ENCODE data around the gene SELENBP1.
A peak's percentile ranks its signal among the peaks of the same experiment; 100 is the strongest.

The SELENBP1 gene

DNA sequence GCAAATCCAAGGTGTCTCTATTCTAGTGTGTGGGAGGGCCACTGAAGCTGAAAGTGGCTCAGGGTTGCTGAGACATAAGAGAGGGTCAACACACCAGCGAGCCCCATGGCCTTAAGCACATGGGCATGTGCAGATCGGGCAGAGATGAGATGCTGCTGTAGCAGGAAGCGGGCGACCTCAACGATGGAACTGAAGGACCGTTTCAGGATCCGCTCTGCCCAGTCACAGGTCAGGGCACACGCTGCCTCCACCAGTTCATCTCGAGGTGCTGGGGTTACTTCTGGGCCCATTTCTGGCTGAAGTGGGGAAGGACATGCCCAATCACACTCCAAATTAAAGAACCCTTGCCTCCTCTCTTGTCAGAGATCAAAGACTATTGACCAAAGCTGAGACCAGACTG lies 28.9 kb downstream of the SELENBP1 start:
- DNase-seq, result no peak

DNA sequence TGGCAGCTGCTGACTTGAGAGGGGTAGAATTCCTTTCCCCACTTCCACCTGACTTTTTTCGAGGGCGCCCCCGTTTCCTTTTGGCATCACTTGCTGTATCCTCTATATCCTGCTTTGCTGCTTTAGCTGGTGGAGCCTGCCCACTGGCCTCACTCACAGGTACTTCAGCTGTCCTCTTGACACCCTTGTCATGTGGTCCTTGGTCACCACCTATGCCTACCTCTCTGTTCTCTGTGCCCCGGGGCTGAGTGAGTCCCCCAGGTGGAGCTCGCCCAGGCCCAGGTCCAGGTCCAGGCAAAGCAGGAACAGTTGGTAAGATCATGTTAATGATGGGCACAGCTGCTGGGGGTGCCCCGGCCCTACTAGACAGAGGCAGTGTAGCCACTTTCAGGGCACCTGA lies 29.9 kb downstream of the SELENBP1 start:
- DNase-seq, result no peak

DNA sequence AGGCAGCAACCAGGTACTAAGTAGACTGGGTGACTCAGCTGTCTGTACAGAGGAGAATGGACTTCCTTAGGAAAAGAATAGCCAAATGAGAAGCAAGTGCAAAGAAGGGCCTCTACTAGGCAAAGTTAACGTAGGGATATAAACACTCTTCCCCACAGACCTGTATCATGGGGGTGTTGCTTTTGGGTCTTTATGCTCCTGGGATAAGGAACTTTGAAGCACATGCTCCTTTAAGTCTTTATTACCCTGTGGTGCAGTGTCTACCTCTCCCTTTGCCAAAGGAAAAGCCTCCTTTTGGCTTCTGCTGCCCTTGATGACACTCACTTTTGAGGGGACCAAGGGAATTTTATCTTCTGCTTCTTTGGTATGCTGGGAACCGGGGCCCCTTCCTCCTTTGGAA lies 30.5 kb downstream of the SELENBP1 start:
- no peak for DNase-seq

DNA sequence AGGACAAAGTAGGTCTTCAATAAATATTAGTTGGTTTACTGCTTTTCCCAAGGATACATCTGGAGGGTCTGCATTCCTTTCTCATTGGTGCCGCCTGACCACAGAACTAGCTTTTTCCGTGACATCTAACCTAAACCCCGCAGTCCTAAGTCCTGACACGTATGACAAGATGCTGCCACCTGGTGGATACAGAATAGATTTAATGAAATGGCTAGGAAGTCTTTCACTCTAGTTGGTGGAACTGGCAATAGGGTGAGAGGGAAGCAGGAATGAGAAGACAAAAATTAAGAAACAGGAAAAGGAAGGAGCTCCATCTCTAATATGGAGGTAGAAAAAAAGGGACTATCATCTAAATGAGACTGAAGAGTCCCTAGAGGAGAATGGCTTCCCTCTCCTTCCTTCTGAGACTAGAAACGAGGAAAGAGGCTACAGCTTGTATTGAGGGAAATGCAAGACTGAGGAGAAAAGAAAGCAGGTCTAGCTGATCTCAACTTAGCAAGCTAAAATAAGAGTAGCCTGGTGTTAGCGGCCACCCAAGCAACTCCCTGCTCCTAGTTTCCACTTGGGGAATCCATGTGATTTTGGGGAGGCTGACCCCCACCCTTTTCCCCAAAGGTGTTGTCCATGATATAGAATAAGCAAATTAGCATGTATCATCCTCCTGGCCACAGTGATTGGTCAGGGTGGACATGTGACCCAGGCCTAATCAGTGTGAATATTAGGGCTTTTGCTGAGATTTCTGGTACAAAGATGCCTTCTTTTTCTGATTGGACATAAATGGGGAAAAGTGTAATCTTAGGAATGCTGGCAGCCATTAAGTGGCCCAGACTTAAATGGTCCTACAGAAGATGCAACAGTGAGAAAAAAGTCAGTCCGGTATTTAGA lies 31.4 kb downstream of the SELENBP1 start:
- peak; percentile 86 to 94 (median 91) for DNase-seq

DNA sequence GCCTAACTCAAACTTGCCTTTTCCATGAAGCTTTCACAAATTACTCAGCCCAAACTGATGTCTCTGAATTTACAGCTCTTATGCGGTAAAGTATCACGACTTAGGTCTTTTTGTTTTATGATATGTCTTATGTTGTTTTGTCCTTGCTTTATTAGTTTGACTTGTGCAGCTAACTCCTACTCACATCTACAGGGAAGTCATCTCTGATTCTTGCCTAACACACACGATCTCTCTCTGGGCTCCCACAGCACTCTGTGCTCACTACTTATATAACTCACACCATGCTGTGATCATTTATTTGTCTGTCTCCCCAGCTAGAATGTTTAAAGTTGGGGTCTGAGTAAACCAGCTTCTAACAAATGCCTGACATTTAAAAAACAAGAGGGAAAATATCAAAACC lies 35.9 kb downstream of the SELENBP1 start:
- DNase-seq, result peak; percentile 52 to 59 (median 57)

DNA sequence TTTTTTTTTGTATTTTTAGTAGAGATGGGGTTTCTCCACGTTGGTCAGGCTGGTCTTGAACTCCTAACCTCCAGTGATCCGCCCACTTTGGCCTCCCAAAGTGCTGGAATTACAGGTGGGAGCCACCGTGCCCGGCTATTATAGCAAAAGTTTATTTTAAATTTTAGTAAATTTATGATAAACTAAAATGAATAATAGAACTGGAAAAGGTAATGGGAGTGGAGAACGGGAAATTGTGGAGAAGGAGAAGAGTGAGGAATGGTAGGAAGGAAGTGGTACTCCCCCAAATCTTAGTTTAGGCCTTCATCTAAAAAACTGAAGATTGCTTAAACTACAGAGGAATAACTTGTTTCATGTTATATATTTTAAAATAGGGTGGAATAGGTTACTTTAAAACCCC lies 37.7 kb downstream of the SELENBP1 start:
- DNase-seq, result no peak

DNA sequence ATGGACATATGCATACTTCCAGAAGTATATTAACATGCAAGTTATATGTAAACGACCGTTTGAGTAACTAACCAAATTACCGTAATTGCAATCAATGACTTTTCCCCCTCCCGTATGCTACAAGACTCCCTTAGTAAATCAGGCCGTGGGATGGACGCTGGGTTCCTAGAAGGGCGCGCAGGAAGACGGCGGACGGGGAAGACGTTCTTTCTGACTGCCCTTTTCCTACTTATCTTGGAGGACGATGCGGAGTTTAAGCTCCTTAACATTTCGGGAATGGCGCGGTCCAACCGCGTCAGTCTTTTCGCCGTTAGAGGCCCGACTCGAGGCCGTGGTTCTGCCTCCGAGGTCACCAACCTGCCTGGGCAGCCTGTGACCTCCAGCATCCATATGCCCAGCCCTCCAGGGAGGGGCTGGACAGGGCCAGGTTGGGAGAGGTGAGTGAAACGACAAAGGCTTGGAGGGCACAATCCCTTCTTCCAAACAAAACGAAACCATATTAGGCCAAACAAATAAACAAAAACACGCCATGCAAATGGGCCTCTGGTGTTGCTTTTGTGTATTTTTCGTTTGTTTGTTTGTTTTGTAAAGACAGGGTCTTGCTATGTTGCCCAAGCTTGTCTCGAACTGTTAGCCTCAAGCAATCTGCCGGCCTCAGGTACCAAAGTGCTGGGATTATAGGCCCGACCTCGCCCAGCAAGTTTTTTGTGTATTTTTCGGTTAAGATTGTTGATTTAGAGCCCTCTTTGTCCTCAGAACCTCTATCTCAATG lies 44.4 kb downstream of the SELENBP1 start:
- DNase-seq, result no peak

DNA sequence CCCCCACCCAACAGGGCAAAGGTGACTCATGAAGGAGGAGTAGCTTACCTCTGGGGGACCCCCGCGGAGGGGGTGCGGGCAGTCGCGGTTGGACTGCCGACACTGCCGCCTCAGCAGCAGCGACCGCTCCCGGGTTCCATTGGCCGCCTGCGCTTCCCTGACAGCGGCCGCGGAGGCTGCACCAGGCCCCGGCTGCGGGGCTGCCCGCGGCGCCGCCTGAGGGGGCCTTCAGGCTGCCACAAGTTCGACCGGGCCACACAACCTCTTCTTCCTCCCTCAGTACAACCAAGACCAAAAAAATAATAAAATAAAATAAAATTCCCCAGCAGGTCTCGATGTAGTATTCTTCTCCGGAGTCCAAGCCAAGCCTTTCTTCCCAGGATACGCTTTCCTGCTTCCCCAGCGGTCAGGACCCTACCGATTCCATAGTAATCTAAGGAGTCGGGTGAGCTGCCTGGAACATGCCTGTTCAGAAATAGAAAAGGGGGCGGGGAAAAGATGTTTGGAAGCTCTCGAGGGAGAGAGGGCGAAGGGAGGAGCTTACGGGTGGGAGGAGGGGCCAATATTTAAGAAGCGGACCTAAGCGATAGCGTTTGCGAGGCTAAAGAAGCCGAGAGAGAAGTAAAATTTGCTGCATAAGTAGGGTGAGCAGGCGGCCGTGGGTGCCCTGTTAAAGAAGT lies 45.1 kb downstream of the SELENBP1 start, which contains the start of gene PI4KB:
Gene PI4KB (minus strand): TSS at position 194 of the 680 bp plus-strand sequence. CDS start 10,935 bp downstream, outside the sequence.
- DNase-seq, result peak; percentile 97 to 98 (median 97)

DNA sequence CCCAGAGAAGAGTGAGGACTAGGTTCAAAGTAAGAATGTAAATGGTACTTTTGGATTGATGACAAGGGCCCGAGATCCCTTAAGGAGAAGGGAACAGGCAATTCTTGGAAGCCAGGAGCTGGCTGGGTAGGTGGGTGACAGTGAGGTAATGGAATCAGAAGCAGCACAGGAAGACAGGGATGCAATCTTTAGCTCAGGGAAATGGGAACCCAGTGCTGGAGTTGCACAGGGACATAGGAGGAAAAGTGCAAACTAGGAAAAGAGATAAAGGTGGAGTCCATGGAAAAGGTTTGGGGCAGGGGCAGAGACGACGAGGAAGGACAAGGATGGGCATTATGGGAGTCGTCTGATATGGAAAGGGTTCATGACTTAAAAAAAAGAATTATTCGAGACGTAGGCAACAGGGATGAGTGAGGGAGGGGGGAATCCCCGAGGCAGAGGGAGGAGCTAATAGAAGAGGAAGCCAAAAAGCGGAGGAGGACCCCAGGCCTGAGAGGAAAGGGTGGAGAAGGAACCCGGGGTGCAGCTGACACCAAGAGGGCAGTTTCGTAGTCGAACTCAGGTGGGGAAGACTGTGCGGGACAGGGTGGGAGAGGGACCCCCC lies 45.8 kb downstream of the SELENBP1 start:
- DNase-seq, result peak; percentile 92 to 94 (median 93)

DNA sequence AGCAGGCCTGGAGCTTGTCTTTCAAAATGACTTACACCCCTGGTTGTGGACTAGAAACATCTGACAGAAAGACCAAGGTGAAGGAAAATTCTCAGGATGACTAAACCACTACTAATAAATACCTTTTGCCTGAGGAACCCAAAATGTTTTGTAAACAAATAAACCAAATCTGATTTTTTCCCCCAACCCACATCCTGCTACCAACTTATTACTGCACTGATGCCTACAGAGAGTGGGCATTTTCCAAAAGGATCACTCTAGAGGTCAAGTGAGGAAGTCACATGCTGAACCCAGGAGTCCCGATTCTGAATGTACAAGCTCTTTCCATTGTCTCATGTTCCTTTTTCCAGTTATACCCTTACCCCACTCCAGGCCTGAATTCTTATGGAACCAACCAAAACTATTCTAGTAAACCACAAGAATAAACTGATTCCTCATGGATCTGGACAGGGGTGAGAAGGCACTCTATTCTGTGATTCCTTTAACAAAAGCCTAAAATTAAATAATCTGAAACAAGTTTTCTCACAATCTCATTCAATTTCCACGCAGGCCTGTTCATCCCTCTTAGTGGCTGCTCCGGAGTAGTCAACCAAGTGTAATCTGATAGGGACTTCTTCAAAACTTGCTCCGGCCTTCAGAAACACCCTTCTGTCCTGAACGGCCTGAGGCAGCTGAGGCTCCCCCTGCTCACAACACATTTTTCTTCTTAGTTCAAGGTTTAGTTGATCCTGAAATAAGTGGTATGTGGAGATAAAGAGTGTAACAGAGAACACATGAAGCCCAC lies 46.7 kb downstream of the SELENBP1 start:
- peak in 2 of 3 donors; percentile 18 to 22 for DNase-seq

DNA sequence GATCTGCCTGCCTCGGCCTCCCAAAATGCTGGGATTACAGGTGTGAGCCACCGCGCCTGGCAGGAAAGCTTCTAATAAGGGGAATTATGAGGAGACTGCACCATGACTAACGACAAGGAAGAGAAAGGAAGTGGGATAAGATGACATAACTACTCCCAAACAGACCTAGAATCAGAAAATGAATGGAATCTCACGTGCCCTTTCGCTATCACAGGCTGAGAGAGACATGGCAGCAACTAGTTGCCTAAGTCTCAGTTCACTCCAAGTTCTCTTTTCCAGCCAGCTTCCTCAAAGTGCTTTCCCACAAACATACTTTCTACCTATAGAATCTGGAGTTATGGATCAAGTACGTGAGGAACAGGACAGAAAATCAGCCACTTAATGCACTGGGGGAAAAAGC lies 47.3 kb downstream of the SELENBP1 start:
- peak; percentile 69 to 74 (median 71) for DNase-seq

DNA sequence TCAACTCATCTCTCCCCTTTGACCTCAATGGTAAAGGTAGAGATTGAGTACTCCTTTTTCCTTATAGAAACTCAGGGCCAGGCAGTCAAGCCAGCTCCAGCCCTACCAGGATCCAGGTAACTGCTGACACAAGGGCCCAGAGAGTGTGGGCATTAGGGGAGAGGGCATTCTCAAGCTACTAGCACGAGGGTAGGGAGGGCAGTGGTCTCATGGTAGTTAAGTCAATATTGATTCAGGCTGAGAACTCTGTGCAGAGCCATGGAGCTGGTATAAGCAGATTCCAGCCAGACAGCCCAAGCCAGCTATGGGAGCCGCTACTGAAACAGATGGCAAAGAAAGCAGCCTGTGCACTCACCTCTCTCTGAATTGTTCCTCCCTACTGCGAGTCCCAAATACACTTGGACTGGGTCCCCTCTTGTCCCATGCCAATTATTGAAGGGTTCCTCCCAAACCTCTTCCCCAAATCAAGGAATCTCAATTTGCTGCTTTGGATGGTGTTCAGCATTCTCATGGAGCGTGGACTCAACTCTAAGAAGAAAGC lies 48.0 kb downstream of the SELENBP1 start:
- no peak for DNase-seq

DNA sequence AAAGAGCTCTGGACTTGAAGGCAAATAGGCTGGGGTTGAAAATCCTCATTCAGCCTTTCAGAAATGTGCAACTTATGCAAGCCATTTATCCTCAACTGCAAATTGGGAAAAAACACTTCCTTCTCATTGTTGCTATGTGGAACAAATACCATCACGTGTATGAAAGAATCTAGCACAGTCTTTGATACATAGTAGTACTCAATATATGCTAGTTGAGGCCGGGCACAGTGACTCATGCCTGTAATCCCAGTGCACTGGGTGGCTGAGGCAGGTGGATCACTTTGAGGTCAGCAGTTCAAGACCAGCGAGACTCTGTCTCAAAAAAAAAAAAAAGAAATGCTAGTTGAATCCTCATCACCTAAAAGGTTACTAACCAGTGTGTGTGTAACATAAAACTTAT lies 53.5 kb downstream of the SELENBP1 start:
- DNase-seq, result no peak

DNA sequence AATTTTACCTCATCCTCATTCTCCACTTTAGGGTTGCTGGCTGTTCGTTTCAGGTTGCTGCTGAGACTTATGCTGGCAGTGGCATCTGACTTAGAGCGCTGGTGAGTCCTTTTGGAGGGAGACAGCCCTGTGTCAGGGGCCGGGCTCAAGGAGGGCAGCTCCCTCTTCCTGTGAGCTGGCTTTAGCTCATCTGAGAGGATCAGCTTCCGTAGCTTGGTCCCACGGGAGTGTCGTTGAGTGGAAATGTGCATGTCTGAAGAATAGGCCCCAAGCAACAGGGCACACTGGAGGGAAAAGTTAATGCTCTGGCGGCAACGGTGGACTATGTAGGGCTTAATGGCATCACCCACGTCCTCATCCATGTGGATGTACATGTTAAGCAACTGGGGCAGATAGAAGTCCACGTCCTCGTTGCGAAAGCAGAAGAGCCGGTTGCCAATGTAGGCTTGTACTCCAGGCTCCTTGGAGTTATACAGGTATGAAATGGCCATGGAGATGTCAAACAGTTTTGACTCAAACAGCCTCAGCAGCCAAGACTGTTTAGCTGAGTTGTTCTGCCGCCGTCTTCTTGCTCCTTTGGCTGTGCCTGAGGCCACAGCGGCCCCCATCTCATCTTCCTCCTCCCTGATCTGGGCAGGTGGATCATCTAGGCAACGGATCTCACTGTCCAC lies 56.8 kb downstream of the SELENBP1 start:
- no peak for DNase-seq
